Stimulated activated naive B cell treated with anti-CD40 and anti-IgM and Interleukin-4, amounts not matched to agents 10 μg/mL and 1 μg/mL and 100 μg/mL, for 72 hours (primary cell): Measurements from ENCODE around the gene SF3B3.
A peak's percentile ranks its signal among the peaks of the same experiment; 100 is the strongest.
"Not testable (repeated sequence)": the region's sequence is repeated elsewhere in the genome, so short reads cannot be mapped to it uniquely, and the experiment has no call there.

Source experiments
- ATAC-seq, 2 donors: fragments of 150-1000 bp; cut with Tn5 transposase; replicated peaks; 2 replicates each; pipeline ENCODE4 v1.10.0; 2021; ENCODE audit warnings: moderate library complexity in 1 of 2
- DNase-seq: peaks from one replicate; pipeline ENCODE4 v3.0.0; 2021
- H3K27ac Mint-ChIP-seq: one replicate; pipeline ENCODE4 v1.8.0; 2022; ENCODE audit warnings: mild to moderate bottlenecking, mixed read lengths
- H3K27me3 Mint-ChIP-seq, 2 donors: one replicate each; pipeline ENCODE4 v1.8.0; 2022; ENCODE audit warnings: mixed read lengths in 2 of 2
- H3K36me3 Mint-ChIP-seq, 2 donors: one replicate each; pipeline ENCODE4 v1.8.0; 2022; ENCODE audit warnings: mixed read lengths in 2 of 2, mild to moderate bottlenecking in 1 of 2
- H3K4me1 Mint-ChIP-seq, 2 donors: one replicate each; pipeline ENCODE4 v1.8.0; 2022; ENCODE audit warnings: mixed read lengths in 2 of 2, mild to moderate bottlenecking in 1 of 2
- H3K4me3 Mint-ChIP-seq, 2 donors: one replicate each; pipeline ENCODE4 v1.8.0; 2022; ENCODE audit warnings: mild to moderate bottlenecking in 2 of 2, mixed read lengths in 2 of 2, moderate library complexity in 1 of 2
- H3K9me3 Mint-ChIP-seq, 2 donors: one replicate each; pipeline ENCODE4 v1.8.0; 2022; ENCODE audit warnings: mixed read lengths in 2 of 2, mild to moderate bottlenecking in 1 of 2

SF3B3 gene

DNA sequence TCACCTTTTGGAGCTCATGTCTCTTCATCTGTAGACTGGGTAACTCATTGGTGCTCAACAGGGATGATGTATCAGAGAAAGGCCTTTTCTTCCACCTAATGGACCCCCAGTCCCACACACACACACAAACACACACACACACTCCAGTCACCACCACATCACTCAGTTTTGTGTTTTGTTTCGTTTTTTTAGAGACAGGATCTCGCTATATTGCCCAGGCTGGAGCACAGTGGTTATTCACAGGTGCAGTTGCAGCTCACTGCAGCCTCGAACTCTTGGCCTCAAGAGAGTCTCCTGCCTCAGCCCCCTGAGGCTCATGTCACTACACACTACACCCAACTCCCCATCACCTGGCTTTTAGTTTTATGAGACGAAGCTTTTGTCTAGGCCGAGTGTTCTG lies 55.6 kb downstream of the SF3B3 start:
- ATAC-seq, result no peak
- peaks cover 0 to 4% of the 10 kb centered on the region in 2 donors for H3K27me3 Mint-ChIP-seq
- no peak overlapping the region for H3K4me3 Mint-ChIP-seq
- no peak for DNase-seq
- no peaks in the 10 kb centered on the region for H3K9me3 Mint-ChIP-seq
- peaks cover 3 to 19% of the 10 kb centered on the region in 2 donors for H3K4me1 Mint-ChIP-seq
- no peak overlapping the region for H3K27ac Mint-ChIP-seq
- peaks cover 8 to 15% of the 10 kb centered on the region in 2 donors for H3K36me3 Mint-ChIP-seq

DNA sequence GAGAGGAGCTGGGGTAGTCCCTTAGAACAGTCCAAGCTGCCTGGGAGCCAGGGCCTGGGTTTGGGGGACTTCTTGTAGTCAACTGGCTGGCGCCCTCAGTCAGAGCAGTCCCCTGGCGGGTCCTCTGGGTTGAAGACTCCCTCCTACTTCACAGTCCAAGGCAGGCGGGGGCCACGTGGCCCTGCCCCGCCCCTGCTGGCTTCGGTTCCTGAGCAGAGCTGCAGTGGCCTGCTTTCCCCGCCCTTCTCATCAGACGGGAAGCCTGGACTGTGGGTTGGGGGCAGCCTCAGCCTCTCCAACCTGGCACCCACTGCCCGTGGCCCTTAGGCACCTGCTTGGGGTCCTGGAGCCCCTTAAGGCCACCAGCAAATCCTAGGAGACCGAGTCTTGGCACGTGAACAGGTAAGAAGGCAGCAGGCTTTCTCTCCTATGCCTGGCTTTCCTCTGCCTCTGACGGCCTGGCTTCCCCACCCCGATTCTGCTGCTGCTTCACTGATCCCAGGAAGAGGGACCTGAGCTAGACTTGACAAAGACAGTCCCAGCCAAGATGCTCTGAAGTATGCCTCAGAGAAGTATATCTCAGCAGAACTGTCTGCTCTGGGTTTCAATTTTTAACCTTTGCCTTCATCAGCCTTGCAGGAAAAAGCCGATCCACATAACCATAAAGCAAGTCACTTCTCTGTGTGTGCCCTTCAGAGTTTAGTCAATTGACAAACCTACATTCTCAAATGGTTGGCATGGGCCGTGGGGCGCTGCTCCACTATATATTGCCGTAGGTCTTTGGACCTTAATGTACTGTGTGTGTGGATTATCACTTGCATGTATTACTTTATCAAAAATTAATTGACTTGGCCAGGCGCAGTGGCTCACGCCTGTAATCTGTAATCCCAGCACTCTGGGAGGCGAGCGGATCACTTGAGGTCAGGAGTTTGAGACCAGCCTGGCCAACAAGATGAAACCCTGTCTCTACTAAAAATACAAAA lies 56.3 kb downstream of the SF3B3 start:
- Mint-ChIP-seq H3K36me3 (peaks cover 3 to 9% of the 10 kb centered on the region in 2 donors), H3K4me3 (no peak overlapping the region), H3K27ac (no peak overlapping the region), H3K27me3 (peaks cover 4 to 5% of the 10 kb centered on the region in 2 donors), H3K4me1 (peaks cover 3 to 14% of the 10 kb centered on the region in 2 donors), H3K9me3 (no peaks in the 10 kb centered on the region)
- DNase-seq (no peak), ATAC-seq (no peak)

GRCh38 chr16:70582280-70582978 lies 58.8 kb downstream of the SF3B3 start:
- Mint-ChIP-seq H3K27me3 (peaks cover 5 to 8% of the 10 kb centered on the region in 2 donors), H3K27ac (no peak overlapping the region), H3K4me3 (no peak overlapping the region), H3K9me3 (no peaks in the 10 kb centered on the region), H3K4me1 (no peaks in the 10 kb centered on the region), H3K36me3 (no peaks in the 10 kb centered on the region)
- no peak for ATAC-seq
- no peak for DNase-seq

DNA sequence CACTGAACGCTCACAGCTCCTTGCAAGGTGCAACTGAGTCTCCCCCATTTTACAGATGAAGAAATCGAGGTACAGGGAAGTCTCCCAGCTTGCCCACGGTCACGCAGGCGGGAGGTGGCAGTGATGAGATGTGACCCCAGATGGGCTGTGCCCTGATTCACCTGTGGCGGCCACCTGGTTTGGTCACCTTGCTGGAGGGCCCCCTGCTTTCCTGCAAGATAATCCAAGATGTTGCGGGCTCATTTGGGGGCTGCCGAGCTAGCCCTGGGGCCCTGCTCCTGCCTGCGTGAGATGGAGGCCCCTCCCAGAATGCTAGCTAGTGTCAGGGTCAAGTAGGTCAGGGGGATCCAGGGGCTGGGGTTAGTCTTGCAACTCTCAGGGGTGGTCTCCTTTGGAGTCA lies 63.1 kb downstream of the SF3B3 start:
- peaks cover 7 to 8% of the 10 kb centered on the region in 2 donors for H3K27me3 Mint-ChIP-seq
- H3K4me1 Mint-ChIP-seq, result no peaks in the 10 kb centered on the region
- no peak for ATAC-seq

DNA sequence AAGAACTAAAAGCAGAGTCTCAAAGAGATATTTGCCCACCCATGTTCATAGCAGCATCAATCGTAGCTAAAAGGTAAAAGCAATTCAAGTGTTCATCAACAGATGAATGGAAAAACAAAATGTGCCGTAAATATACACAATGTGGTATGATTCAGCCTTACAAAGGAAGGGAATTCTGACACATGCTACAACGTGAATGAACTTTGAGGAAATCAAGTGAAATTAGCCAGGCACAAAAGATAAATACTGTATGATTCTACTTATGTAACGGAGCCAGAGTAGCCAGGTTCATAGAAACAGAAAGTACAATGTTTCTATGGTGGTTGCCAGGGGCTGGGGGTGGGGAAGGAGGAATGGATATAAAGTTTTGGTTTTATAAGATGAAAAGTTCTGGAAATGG lies 64.9 kb downstream of the SF3B3 start:
- Mint-ChIP-seq H3K27ac (no peak overlapping the region), H3K4me3 (no peak overlapping the region), H3K9me3 (no peaks in the 10 kb centered on the region), H3K4me1 (no peaks in the 10 kb centered on the region), H3K27me3 (peaks cover 4 to 12% of the 10 kb centered on the region in 2 donors), H3K36me3 (no peaks in the 10 kb centered on the region)
- ATAC-seq, result no peak
- DNase-seq, result no peak

More for the DNA sequence above, 63.1 kb downstream of the SF3B3 start:
- H3K36me3 Mint-ChIP-seq, result no peaks in the 10 kb centered on the region
- DNase-seq, result no peak
- H3K9me3 Mint-ChIP-seq, result no peaks in the 10 kb centered on the region
- H3K27ac Mint-ChIP-seq, result no peak overlapping the region
- no peak overlapping the region for H3K4me3 Mint-ChIP-seq

- H3K27ac Mint-ChIP-seq, H3K9me3 Mint-ChIP-seq, H3K4me3 Mint-ChIP-seq, H3K4me1 Mint-ChIP-seq, H3K36me3 Mint-ChIP-seq, DNase-seq, ATAC-seq: not testable (repeated sequence)
- H3K27me3 Mint-ChIP-seq, result peaks cover 4 to 12% of the 10 kb centered on the region in 2 donors
Measured at GRCh38 chr16:70589416-70589815, 65.8 kb downstream of the SF3B3 start.

- H3K36me3 Mint-ChIP-seq, result no peaks in the 10 kb centered on the region
- ATAC-seq, result no peak
- H3K27me3 Mint-ChIP-seq, result peaks cover 4 to 7% of the 10 kb centered on the region in 2 donors
- no peaks in the 10 kb centered on the region for H3K4me1 Mint-ChIP-seq
- DNase-seq, result no peak
- no peaks in the 10 kb centered on the region for H3K9me3 Mint-ChIP-seq
- H3K4me3 Mint-ChIP-seq, result no peak overlapping the region
- H3K27ac Mint-ChIP-seq, result no peak overlapping the region
Measured at GRCh38 chr16:70589998-70590471, 66.4 kb downstream of the SF3B3 start.

GRCh38 chr16:70590722-70591415 lies 67.3 kb downstream of the SF3B3 start:
- H3K27me3 Mint-ChIP-seq, result peaks cover 4 to 7% of the 10 kb centered on the region in 2 donors
- no peaks in the 10 kb centered on the region for H3K4me1 Mint-ChIP-seq
- ATAC-seq (no peak), DNase-seq (no peak)
- no peaks in the 10 kb centered on the region for H3K9me3 Mint-ChIP-seq
- no peaks in the 10 kb centered on the region for H3K36me3 Mint-ChIP-seq
- H3K4me3 Mint-ChIP-seq, result no peak overlapping the region
- no peak overlapping the region for H3K27ac Mint-ChIP-seq

DNA sequence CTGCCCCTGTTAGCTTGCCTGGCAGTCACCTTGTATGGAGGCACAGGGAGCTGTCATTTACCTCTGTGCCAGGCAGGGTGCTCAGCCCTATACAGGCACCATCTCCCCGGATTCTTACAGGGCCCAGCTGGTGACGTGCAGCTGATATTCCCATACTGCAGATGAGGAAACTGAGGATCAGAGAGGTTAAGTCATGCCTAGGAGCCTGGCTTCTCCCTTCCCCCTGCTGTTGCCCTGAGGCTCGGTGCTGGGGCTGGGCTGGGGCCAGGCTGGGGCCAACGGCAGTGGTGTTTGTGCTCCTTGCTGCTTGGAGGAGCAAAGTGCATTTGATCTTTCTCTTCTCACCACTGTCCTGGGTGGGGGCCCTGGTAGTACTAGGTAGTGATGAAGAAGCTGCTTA lies 68.0 kb downstream of the SF3B3 start:
- DNase-seq (no peak), ATAC-seq (no peak)
- Mint-ChIP-seq H3K27me3 (peaks cover 1 to 7% of the 10 kb centered on the region in 2 donors), H3K4me3 (no peak overlapping the region), H3K36me3 (no peaks in the 10 kb centered on the region), H3K27ac (no peak overlapping the region), H3K9me3 (no peaks in the 10 kb centered on the region), H3K4me1 (no peaks in the 10 kb centered on the region)

- DNase-seq (no peak), ATAC-seq (no peak)
- Mint-ChIP-seq H3K36me3 (no peaks in the 10 kb centered on the region), H3K27ac (no peak overlapping the region), H3K4me1 (no peaks in the 10 kb centered on the region), H3K27me3 (peaks cover 0 to 7% of the 10 kb centered on the region in 2 donors), H3K9me3 (no peaks in the 10 kb centered on the region), H3K4me3 (no peak overlapping the region)
Measured at GRCh38 chr16:70592106-70592571, 68.5 kb downstream of the SF3B3 start.

GRCh38 chr16:70593544-70593943 lies 69.9 kb downstream of the SF3B3 start:
- Mint-ChIP-seq H3K27me3 (peaks cover 0 to 7% of the 10 kb centered on the region in 2 donors), H3K4me1 (no peaks in the 10 kb centered on the region), H3K36me3 (no peaks in the 10 kb centered on the region), H3K27ac (no peak overlapping the region), H3K4me3 (no peak overlapping the region), H3K9me3 (no peaks in the 10 kb centered on the region)
- no peak for DNase-seq
- ATAC-seq, result no peak

- ATAC-seq (no peak), DNase-seq (no peak)
- no peaks in the 10 kb centered on the region for H3K9me3 Mint-ChIP-seq
- H3K27me3 Mint-ChIP-seq, result peaks cover 0 to 7% of the 10 kb centered on the region in 2 donors
- H3K4me1 Mint-ChIP-seq, result no peaks in the 10 kb centered on the region
- H3K4me3 Mint-ChIP-seq, result no peak overlapping the region
- no peaks in the 10 kb centered on the region for H3K36me3 Mint-ChIP-seq
- H3K27ac Mint-ChIP-seq, result peak overlapping the region; percentile 25
Measured at GRCh38 chr16:70594569-70594968, 71.0 kb downstream of the SF3B3 start.

DNA sequence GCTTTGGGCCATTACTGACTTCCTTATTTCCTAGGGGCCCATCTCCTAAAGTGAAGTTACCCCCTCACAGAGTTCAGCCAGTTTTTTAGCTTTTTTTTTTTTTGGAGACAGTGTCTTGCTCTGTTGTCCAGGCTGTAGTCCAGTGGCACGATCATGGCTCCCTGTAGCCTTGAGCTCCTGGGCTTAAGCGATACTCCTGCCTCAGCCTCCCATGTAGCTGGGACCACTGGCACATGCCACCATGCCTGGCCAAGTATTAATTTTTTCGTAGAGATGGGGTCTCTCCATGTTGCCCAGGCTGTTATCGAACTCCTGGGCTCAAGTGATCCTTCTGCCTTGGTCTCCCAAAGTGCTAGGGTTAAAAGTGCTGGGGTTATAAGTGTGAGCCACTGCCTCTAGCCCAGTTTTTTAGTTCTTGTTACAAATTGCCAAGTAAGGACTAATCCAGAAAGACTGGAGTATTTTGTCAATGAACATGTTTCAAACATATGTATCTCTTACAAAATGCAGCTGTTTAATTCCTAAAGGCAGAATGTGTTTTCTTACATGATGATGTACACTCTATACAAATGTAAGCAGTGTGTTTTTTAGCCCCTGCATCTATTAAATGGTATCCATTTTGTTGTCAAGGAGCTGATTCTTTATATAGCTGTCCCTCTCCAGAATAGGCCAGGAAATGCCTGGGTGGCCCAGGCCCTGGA lies 73.7 kb downstream of the SF3B3 start:
- Mint-ChIP-seq H3K36me3 (no peaks in the 10 kb centered on the region), H3K4me1 (no peaks in the 10 kb centered on the region), H3K27ac (no peak overlapping the region), H3K9me3 (no peaks in the 10 kb centered on the region), H3K27me3 (peaks cover 12 to 14% of the 10 kb centered on the region in 2 donors), H3K4me3 (no peak overlapping the region)
- ATAC-seq (no peak), DNase-seq (no peak)
